ENCODE measurements around the gene CXXC5. TPM values are rescaled to one million over a fixed set of nuclear protein-coding genes. Genes with fewer than 3 reads are reported as not detected.
"Not testable (repeated sequence)": the region's sequence is repeated elsewhere in the genome, so short reads cannot be mapped to it uniquely, and the experiment has no call there.

Gene CXXC5
- total RNA-seq (ENCODE audit: unreplicated experiment), result 37.3 TPM
- long read RNA-seq, transcript CXXC5-211 (3 exons, 1,892 nt), result major isoform, 17 of 27 reads
- long read RNA-seq, transcript CXXC5-201 (3 exons, 2,658 nt), result minor isoform, 6 of 27 reads
- long read RNA-seq, partial matches to known transcripts, result 1 of 27 reads
- long read RNA-seq, other reads (novel, unspliced or antisense), result 3 of 27 reads

DNA sequence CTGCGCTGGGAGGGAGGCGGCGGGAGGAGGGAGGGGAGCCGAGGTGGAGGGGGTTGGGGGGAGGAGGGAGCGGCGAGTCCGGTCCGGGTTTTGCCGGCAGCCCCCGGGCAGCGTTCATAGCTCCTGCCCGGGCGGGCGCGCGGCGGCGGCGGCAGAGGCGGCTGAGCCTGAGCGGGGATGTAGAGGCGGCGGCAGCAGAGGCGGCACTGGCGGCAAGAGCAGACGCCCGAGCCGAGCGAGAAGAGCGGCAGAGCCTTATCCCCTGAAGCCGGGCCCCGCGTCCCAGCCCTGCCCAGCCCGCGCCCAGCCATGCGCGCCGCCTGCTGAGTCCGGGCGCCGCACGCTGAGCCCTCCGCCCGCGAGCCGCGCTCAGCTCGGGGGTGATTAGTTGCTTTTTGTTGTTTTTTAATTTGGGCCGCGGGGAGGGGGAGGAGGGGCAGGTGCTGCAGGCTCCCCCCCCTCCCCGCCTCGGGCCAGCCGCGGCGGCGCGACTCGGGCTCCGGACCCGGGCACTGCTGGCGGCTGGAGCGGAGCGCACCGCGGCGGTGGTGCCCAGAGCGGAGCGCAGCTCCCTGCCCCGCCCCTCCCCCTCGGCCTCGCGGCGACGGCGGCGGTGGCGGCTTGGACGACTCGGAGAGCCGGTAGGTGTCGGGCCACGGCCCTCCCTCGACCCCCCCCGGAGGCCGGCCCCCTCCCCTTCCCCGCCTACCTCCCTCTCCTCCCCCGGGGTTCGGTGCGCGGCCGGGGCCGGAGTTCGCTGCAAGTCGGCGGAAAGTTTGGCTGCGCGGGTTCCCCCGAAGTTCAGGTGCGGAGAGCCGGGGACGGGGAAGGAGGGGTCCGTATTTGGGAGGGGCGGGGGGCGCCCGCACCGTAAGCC is at the start of gene CXXC5:
Gene CXXC5 (plus strand): TSS at position 145 of the 877 bp plus-strand sequence. CDS start 32,175 bp downstream, outside the sequence.
- H3K9me3 Mint-ChIP-seq (ENCODE audit: unreplicated experiment), result no peaks in the 10 kb centered on the region

DNA sequence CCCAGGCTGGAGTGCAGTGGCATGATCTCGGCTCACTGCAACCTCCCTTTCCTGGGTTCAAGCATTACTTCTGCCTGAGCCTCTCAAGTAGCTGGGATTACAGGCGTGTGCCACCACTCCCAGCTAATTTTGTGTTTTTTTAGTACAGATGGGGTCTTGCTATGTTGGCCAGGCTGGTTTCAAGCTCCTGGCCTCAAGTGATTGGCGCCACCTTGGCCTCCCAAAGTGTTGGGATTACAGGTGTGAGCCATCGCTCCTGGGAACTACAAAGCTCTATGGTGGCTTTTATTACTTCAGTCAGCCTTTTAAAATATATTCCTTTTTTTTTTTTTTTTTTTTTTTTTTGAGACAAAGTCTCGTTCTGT is 49.6 kb upstream of the CXXC5 start:
- H3K4me1 Mint-ChIP-seq (ENCODE audit: unreplicated experiment); H3K27ac Mint-ChIP-seq (ENCODE audit: unreplicated experiment); H3K9me3 Mint-ChIP-seq (ENCODE audit: unreplicated experiment): not testable (repeated sequence)

More for the DNA sequence above, at the start of gene CXXC5:
- Mint-ChIP-seq H3K4me3 (ENCODE audit: unreplicated experiment) (peak within 1 kb of the TSS; percentile 99), H3K36me3 (ENCODE audit: low read depth, unreplicated experiment) (peaks cover 3% of the 10 kb centered on the region), H3K27ac (ENCODE audit: unreplicated experiment) (peak within 1 kb of the TSS; percentile 36), H3K4me1 (ENCODE audit: unreplicated experiment) (peaks cover 48% of the 10 kb centered on the region), H3K27me3 (ENCODE audit: unreplicated experiment) (peaks cover 10% of the 10 kb centered on the region)
- DNase-seq (ENCODE audit: low spot score), result peak; percentile 80
- TF ChIP-seq, protein P1, sequence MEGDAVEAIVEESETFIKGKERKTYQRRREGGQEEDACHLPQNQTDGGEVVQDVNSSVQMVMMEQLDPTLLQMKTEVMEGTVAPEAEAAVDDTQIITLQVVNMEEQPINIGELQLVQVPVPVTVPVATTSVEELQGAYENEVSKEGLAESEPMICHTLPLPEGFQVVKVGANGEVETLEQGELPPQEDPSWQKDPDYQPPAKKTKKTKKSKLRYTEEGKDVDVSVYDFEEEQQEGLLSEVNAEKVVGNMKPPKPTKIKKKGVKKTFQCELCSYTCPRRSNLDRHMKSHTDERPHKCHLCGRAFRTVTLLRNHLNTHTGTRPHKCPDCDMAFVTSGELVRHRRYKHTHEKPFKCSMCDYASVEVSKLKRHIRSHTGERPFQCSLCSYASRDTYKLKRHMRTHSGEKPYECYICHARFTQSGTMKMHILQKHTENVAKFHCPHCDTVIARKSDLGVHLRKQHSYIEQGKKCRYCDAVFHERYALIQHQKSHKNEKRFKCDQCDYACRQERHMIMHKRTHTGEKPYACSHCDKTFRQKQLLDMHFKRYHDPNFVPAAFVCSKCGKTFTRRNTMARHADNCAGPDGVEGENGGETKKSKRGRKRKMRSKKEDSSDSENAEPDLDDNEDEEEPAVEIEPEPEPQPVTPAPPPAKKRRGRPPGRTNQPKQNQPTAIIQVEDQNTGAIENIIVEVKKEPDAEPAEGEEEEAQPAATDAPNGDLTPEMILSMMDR (IDR thresholded peaks at IDR 0.05; ENCODE audit: unreplicated experiment), result no peak

DNA sequence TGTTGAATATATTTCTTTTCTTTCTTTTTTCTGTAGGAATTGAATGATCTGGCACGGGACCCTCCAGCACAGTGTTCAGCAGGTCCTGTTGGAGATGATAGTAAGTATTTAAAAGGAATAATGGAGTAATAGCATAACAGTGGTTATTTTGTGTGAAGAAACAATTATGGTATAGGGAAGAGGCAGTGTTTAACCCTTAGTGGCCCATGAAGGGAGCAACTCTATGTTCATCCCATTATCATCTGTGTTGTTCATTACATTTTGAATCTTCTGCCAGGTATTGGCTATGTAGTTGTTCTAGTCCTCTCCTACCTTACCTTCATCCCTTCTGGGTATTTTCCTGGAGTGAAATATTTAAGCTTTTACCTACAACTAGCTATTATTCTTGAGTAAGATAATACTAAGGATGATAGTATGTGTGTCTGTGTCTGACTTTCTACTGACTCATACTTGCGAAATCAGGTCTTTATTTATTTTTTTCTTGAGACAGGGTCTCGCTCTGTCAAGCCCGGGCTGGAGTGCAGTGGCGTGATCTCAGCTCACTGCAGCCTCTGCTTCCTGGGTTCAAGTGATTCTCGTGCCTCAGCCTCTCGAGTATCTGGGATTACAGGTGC is 47.7 kb upstream of the CXXC5 start:
- H3K9me3 Mint-ChIP-seq (ENCODE audit: unreplicated experiment), result no peaks in the 10 kb centered on the region
- no peak for DNase-seq (ENCODE audit: low spot score)
- TF ChIP-seq, protein P1 (IDR thresholded peaks at IDR 0.05; ENCODE audit: unreplicated experiment), result no peak
- peaks cover 12% of the 10 kb centered on the region for H3K36me3 Mint-ChIP-seq (ENCODE audit: low read depth, unreplicated experiment)
- H3K4me1 Mint-ChIP-seq (ENCODE audit: unreplicated experiment), result peaks cover 5% of the 10 kb centered on the region
- H3K4me3 Mint-ChIP-seq (ENCODE audit: unreplicated experiment), result no peak overlapping the region
- no peaks in the 10 kb centered on the region for H3K27me3 Mint-ChIP-seq (ENCODE audit: unreplicated experiment)
- no peak overlapping the region for H3K27ac Mint-ChIP-seq (ENCODE audit: unreplicated experiment)

More for the DNA sequence above, 49.6 kb upstream of the CXXC5 start:
- H3K27me3 Mint-ChIP-seq (ENCODE audit: unreplicated experiment); H3K4me3 Mint-ChIP-seq (ENCODE audit: unreplicated experiment); DNase-seq (ENCODE audit: low spot score): not testable (repeated sequence)
- H3K36me3 Mint-ChIP-seq (ENCODE audit: low read depth, unreplicated experiment), result peaks cover 12% of the 10 kb centered on the region

DNA sequence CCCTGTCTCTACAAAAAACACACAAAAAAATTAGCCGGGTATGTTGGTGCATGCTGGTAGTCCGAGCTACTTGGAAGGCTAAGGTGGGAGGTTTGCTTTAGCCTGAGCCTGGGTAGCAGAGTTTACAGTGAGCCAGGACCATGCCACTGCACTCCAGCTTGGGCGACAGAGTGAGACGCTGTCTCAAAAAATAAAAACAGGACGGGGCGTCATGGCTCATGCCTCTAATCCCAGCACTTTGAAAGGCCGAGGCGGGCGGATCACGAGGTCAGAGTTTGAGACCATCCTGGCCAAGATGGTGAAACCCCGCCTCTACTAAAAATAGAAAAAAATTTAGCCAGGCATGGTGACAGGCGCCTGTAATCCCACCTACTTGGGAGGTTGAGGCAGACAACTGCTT is 46.7 kb upstream of the CXXC5 start:
- Mint-ChIP-seq H3K27ac (ENCODE audit: unreplicated experiment) (no peak overlapping the region), H3K27me3 (ENCODE audit: unreplicated experiment) (no peaks in the 10 kb centered on the region), H3K4me3 (ENCODE audit: unreplicated experiment) (no peak overlapping the region), H3K4me1 (ENCODE audit: unreplicated experiment) (peaks cover 7% of the 10 kb centered on the region), H3K36me3 (ENCODE audit: low read depth, unreplicated experiment) (peaks cover 12% of the 10 kb centered on the region), H3K9me3 (ENCODE audit: unreplicated experiment) (no peaks in the 10 kb centered on the region)
- DNase-seq (ENCODE audit: low spot score), result no peak
- TF ChIP-seq, protein P1 (IDR thresholded peaks at IDR 0.05; ENCODE audit: unreplicated experiment), result no peak

DNA sequence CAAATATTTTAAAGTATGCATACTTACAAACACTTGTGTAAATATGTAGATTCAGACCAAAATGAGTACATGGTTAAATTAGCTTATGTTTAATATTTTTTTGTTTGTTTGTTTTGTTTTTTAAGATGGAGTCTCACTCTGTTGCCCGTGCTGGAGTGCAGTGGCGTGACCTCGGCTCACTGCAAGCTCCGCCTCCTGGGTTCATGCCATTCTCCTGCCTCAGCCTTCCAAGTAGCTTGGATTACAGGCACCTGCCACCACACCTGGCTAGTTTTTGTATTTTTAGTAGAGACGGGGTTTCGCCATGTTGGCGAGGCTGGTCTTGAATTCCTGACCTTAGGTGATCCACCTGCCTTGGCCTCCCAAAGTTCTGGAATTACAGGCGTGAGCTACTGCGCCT is 46.2 kb upstream of the CXXC5 start:
- not testable (repeated sequence) for H3K27ac Mint-ChIP-seq (ENCODE audit: unreplicated experiment); H3K4me3 Mint-ChIP-seq (ENCODE audit: unreplicated experiment); H3K27me3 Mint-ChIP-seq (ENCODE audit: unreplicated experiment); DNase-seq (ENCODE audit: low spot score); H3K9me3 Mint-ChIP-seq (ENCODE audit: unreplicated experiment); H3K4me1 Mint-ChIP-seq (ENCODE audit: unreplicated experiment)
- H3K36me3 Mint-ChIP-seq (ENCODE audit: low read depth, unreplicated experiment), result peaks cover 12% of the 10 kb centered on the region

Measured in endothelial cell (in vitro differentiated cells).